HG02981 (cell line): ENCODE data around the gene AGBL5.
"Not testable (repeated sequence)": the region's sequence is repeated elsewhere in the genome, so short reads cannot be mapped to it uniquely, and the experiment has no call there.

Experiments used
- ATAC-seq: cut with Tn5 transposase; IDR thresholded peaks from one replicate; pipeline ENCODE4 v1.9.1; 2021; ENCODE audit warnings: mild to moderate bottlenecking, moderate library complexity; ENCODE audit not compliant: unreplicated experiment

AGBL5 gene

GRCh38 chr2:27089111-27089954 lies 37.9 kb downstream of the AGBL5 start:
- no peak for ATAC-seq

- ATAC-seq, result no peak
Observed at GRCh38 chr2:27091746-27092695, 40.6 kb downstream of the AGBL5 start.

- ATAC-seq, result no peak
Observed at GRCh38 chr2:27092696-27093429, 41.4 kb downstream of the AGBL5 start.

GRCh38 chr2:27093430-27094352 lies 42.2 kb downstream of the AGBL5 start:
- no peak for ATAC-seq

GRCh38 chr2:27094353-27094984 lies 43.0 kb downstream of the AGBL5 start:
- no peak for ATAC-seq

GRCh38 chr2:27095427-27095744 lies 43.9 kb downstream of the AGBL5 start:
- no peak for ATAC-seq

GRCh38 chr2:27095745-27096651 lies 44.5 kb downstream of the AGBL5 start:
- peak; percentile 56 for ATAC-seq

GRCh38 chr2:27096748-27097297 lies 45.4 kb downstream of the AGBL5 start:
- no peak for ATAC-seq

GRCh38 chr2:27097341-27097740 lies 45.9 kb downstream of the AGBL5 start:
- no peak for ATAC-seq

- no peak for ATAC-seq
Observed at GRCh38 chr2:27099334-27099955, 48.0 kb downstream of the AGBL5 start.

- no peak for ATAC-seq
Observed at GRCh38 chr2:27100036-27100435, 48.6 kb downstream of the AGBL5 start.

GRCh38 chr2:27102329-27102728 lies 50.9 kb downstream of the AGBL5 start:
- no peak for ATAC-seq

- no peak for ATAC-seq
Observed at GRCh38 chr2:27105981-27106380, 54.5 kb downstream of the AGBL5 start.

GRCh38 chr2:27108221-27108620 lies 56.8 kb downstream of the AGBL5 start:
- ATAC-seq, result no peak

GRCh38 chr2:27109083-27109482 lies 57.6 kb downstream of the AGBL5 start:
- ATAC-seq, result no peak

GRCh38 chr2:27110603-27111352 lies 59.3 kb downstream of the AGBL5 start:
- ATAC-seq, result not testable (repeated sequence)

- ATAC-seq, result not testable (repeated sequence)
Observed at GRCh38 chr2:27111392-27112078, 60.1 kb downstream of the AGBL5 start.
